Endothelial cell of umbilical vein (primary cell): ENCODE data around the gene HOXB6. TPM values are rescaled to one million over a fixed set of nuclear protein-coding genes. Genes with fewer than 3 reads are reported as not detected.
A peak's percentile ranks its signal among the peaks of the same experiment; 100 is the strongest.

Source experiments
- microRNA counts: library from miRNA; unstranded; fragments of <30 nt; microRNA quantifications from one replicate; lab custom pipeline; 2016
- microRNA-seq: library from miRNA; unstranded; fragments of <30 nt; microRNA quantifications from one replicate; pipeline ENCODE4 v1.2.0, GENCODE V29; 2021; ENCODE audit warnings: borderline number of aligned reads, borderline replicate concordance
- polyA plus RNA-seq, 4 experiments: library from polyadenylated mRNA; depleted of rRNA in 3 of 4; stranded (reverse) in 3 of 4; unstranded in 1 of 4; fragments of >200 nt; gene quantifications; 2 replicates each; pipeline versions ENCODE4 v1.2.1 to v1.2.3, GENCODE V29; 2011 to 2012; ENCODE audit warnings: missing spikeins in 1 of 4
- small RNA-seq: library from RNA; depleted of rRNA; stranded (forward); fragments of <200 nt; gene quantifications from one replicate; pipeline ENCODE3, GENCODE V24; 2012; ENCODE audit warnings: low replicate concordance, low read depth; ENCODE audit not compliant: insufficient read depth, insufficient read length
- total RNA-seq: library from RNA; stranded (reverse); gene quantifications from 2 replicates; pipeline ENCODE4 v1.2.3, GENCODE V29; 2021

HOXB6 gene
- total and polyA plus RNA-seq, 2 donors (not counting 3 experiments of a cell fraction or from before 2014, with no cell fraction given): 8.8 to 24.0 TPM

MicroRNA genes within 50 kb of the gene (microRNA counts, 767-probe panel; counts per million panel counts)
- 723 counts per million, percentile 96 among the panel's probes with 10 or more counts for microRNA hsa-miR-10a-5p (lab: Ali Mortazavi, UCI)

Small RNAs within 50 kb of the gene (microRNA-seq; reads per million reads assigned to microRNA genes)
- gene MIR196A1: not detected

Small RNAs within 50 kb of the gene (small RNA-seq; reads per million reads assigned to genes)
- gene MIR196A1: not detected

Other genes starting within 250 kb of the HOXB6 start
- gene SKAP1, start 174.8 kb downstream of the HOXB6 start, total RNA-seq: 0.51 and 0.75 TPM in 2 replicates
- gene SKAP1, start 174.8 kb downstream of the HOXB6 start, polyA plus RNA-seq: not detected in 2 replicates
- not detected in 2 replicates for gene HOXB1, start 74.0 kb downstream of the HOXB6 start, total RNA-seq
- gene HOXB1, start 74.0 kb downstream of the HOXB6 start, polyA plus RNA-seq: not detected in 2 replicates
- gene HOXB2, start 59.9 kb downstream of the HOXB6 start, total RNA-seq: 21.5 and 23.3 TPM in 2 replicates
- gene HOXB2, start 59.9 kb downstream of the HOXB6 start, polyA plus RNA-seq: 14.1 and 16.8 TPM in 2 replicates
- gene HOXB4, start 26.6 kb downstream of the HOXB6 start, total RNA-seq: 11.2 and 13.1 TPM in 2 replicates
- gene HOXB4, start 26.6 kb downstream of the HOXB6 start, polyA plus RNA-seq: 4.6 and 5.4 TPM in 2 replicates
- 45.0 and 56.6 TPM in 2 replicates for gene HOXB3, start 14.7 kb downstream of the HOXB6 start, total RNA-seq
- 29.6 and 33.0 TPM in 2 replicates for gene HOXB3, start 14.7 kb downstream of the HOXB6 start, polyA plus RNA-seq
- 7.3 and 8.5 TPM in 2 replicates for gene HOXB5, start 11.2 kb downstream of the HOXB6 start, total RNA-seq
- gene HOXB5, start 11.2 kb downstream of the HOXB6 start, polyA plus RNA-seq: 2.0 and 2.6 TPM in 2 replicates
- 24.5 and 29.8 TPM in 2 replicates for gene HOXB7, start 6.0 kb upstream of the HOXB6 start, total RNA-seq
- gene HOXB7, start 6.0 kb upstream of the HOXB6 start, polyA plus RNA-seq: 23.5 and 24.2 TPM in 2 replicates
- gene HOXB8, start 10.3 kb upstream of the HOXB6 start, total RNA-seq: 1.7 and 2.0 TPM in 2 replicates
- gene HOXB8, start 10.3 kb upstream of the HOXB6 start, polyA plus RNA-seq: 1.6 and 2.4 TPM in 2 replicates
- 0.69 and 1.1 TPM in 2 replicates for gene HOXB9, start 21.4 kb upstream of the HOXB6 start, total RNA-seq
- gene HOXB9, start 21.4 kb upstream of the HOXB6 start, polyA plus RNA-seq: 0.49 and 0.79 TPM in 2 replicates
- gene PRAC1, start 117.5 kb upstream of the HOXB6 start, total RNA-seq: not detected in 2 replicates
- gene PRAC1, start 117.5 kb upstream of the HOXB6 start, polyA plus RNA-seq: not detected in 2 replicates
- gene PRAC2, start 118.2 kb upstream of the HOXB6 start, total RNA-seq: not detected in 2 replicates
- gene PRAC2, start 118.2 kb upstream of the HOXB6 start, polyA plus RNA-seq: not detected in 2 replicates
- not detected in 2 replicates for gene HOXB13, start 123.8 kb upstream of the HOXB6 start, total RNA-seq
- not detected in 2 replicates for gene HOXB13, start 123.8 kb upstream of the HOXB6 start, polyA plus RNA-seq
- not detected in 2 replicates for gene TTLL6, start 212.2 kb upstream of the HOXB6 start, total RNA-seq
- not detected in 2 replicates for gene TTLL6, start 212.2 kb upstream of the HOXB6 start, polyA plus RNA-seq
- 52.1 and 64.9 TPM in 2 replicates for gene CALCOCO2, start 226.0 kb upstream of the HOXB6 start, total RNA-seq
- 20.6 and 22.0 TPM in 2 replicates for gene CALCOCO2, start 226.0 kb upstream of the HOXB6 start, polyA plus RNA-seq